ENCODE data around the gene TAS2R8.
"Not testable (repeated sequence)": the region's sequence is repeated elsewhere in the genome, so short reads cannot be mapped to it uniquely, and the experiment has no call there.

TAS2R8 gene

GRCh38 chr12:10807186-10807585 lies at the start of gene TAS2R8:
TAS2R8 (minus strand) TSS chr12:10807286; CDS start chr12:10806980, 306 bp downstream.
- DNase-seq: no peak

GRCh38 chr12:10855807-10856206 lies 48.7 kb upstream of the TAS2R8 start:
- DNase-seq: no peak

- DNase-seq: no peak
Measured at GRCh38 chr12:10853776-10854175, 46.7 kb upstream of the TAS2R8 start.

GRCh38 chr12:10851243-10851858 lies 44.3 kb upstream of the TAS2R8 start:
- no peak for DNase-seq

- no peak for DNase-seq
Measured at GRCh38 chr12:10849425-10849878, 42.4 kb upstream of the TAS2R8 start, which contains the start of gene PRR4. PRR4 (minus strand) TSS chr12:10849475; CDS start chr12:10849437, 38 bp downstream.

GRCh38 chr12:10847744-10848143 lies 40.7 kb upstream of the TAS2R8 start:
- no peak for DNase-seq

- DNase-seq: no peak
Measured at GRCh38 chr12:10842862-10843261, 35.8 kb upstream of the TAS2R8 start.

GRCh38 chr12:10838461-10838860 lies 31.4 kb upstream of the TAS2R8 start:
- DNase-seq: no peak

GRCh38 chr12:10829994-10830393 lies 22.9 kb upstream of the TAS2R8 start:
- no peak for DNase-seq

GRCh38 chr12:10826258-10826657 lies 19.2 kb upstream of the TAS2R8 start, which contains the start of gene TAS2R10:
TAS2R10 (minus strand) TSS chr12:10826358; CDS start chr12:10826269, 89 bp downstream.
- DNase-seq: no peak

- no peak for DNase-seq
Measured at GRCh38 chr12:10824957-10825356, 17.9 kb upstream of the TAS2R8 start.

- DNase-seq: no peak
Measured at GRCh38 chr12:10811883-10812536, 4.9 kb upstream of the TAS2R8 start.

- no peak for DNase-seq
Measured at GRCh38 chr12:10810068-10810467, 3.0 kb upstream of the TAS2R8 start, which contains the start of gene TAS2R9. TAS2R9 (minus strand) TSS chr12:10810168; CDS start chr12:10810075, 93 bp downstream.

- DNase-seq: no peak
Measured at GRCh38 chr12:10802587-10802986, 4.5 kb downstream of the TAS2R8 start, which contains the start of gene TAS2R7. TAS2R7 (minus strand) TSS chr12:10802627; CDS start chr12:10802570, 57 bp downstream.

- DNase-seq: no peak
Measured at GRCh38 chr12:10801741-10802140, 5.3 kb downstream of the TAS2R8 start.

GRCh38 chr12:10794222-10794621 lies 12.9 kb downstream of the TAS2R8 start:
- DNase-seq: no peak

GRCh38 chr12:10791769-10792168 lies 15.3 kb downstream of the TAS2R8 start:
- DNase-seq: not testable (repeated sequence)

- DNase-seq: no peak
Measured at GRCh38 chr12:10783252-10783651, 23.8 kb downstream of the TAS2R8 start.

GRCh38 chr12:10779103-10779502 lies 28.0 kb downstream of the TAS2R8 start:
- DNase-seq: no peak

- DNase-seq: peak in 1 of 2 experiments; percentile 31
Measured at GRCh38 chr12:10771132-10771733, 35.9 kb downstream of the TAS2R8 start.

- no peak for DNase-seq
Measured at GRCh38 chr12:10759657-10760056, 47.4 kb downstream of the TAS2R8 start.

- no peak for DNase-seq
Measured at GRCh38 chr12:10756194-10756593, 50.9 kb downstream of the TAS2R8 start.

Data from NCI-H446 (cell line).